Measurements from ENCODE around the gene ZNF512.

- TF ChIP-seq POLR2A (IDR thresholded peaks at IDR 0.05) (no peak), CTCF (IDR thresholded peaks at IDR 0.05) (no peak)
These were observed 21.8 kb upstream of the ZNF512 start for GRCh38 chr2:27561060-27561459.

All from uterus (tissue), 2 donors.